Measurements from ENCODE around the gene PIP5K1B. TPM values are rescaled to one million over a fixed set of nuclear protein-coding genes. Genes with fewer than 3 reads are reported as not detected.

PIP5K1B gene
- total RNA-seq, 6 donors from 2014 or later = 22.4 to 76.8 (median 47.2) TPM

GRCh38 chr9:68717552-68718443 lies 12.8 kb downstream of the PIP5K1B start:
- H3K27me3 ChIP-seq = no peaks in the 10 kb centered on the region
- 75 to 77% methylated on average over 2 of the region's 2 CpGs for WGBS, 2 donors

GRCh38 chr9:68719847-68720246 lies 14.8 kb downstream of the PIP5K1B start:
- no peak for ATAC-seq (ENCODE audit: low FRiP score in 2 of 2)
- 23 to 28% methylated on average over 2 of the region's 2 CpGs for WGBS, 2 donors
- no peaks in the 10 kb centered on the region for H3K9me3 ChIP-seq

More at GRCh38 chr9:68717552-68718443, 12.8 kb downstream of the PIP5K1B start:
- Histone ChIP-seq H3K4me1 (peaks cover 0 to 36% (median 17%) of the 10 kb centered on the region in 4 donors), H3K4me3 (no peak overlapping the region), H3K27ac (no peak overlapping the region), H3K36me3 (no peaks in the 10 kb centered on the region), H3K9me3 (no peaks in the 10 kb centered on the region)
- TF ChIP-seq EP300 (IDR thresholded peaks at IDR 0.05) = no peak
- ATAC-seq (ENCODE audit: low FRiP score in 2 of 2) = no peak
- DNase-seq = no peak

GRCh38 chr9:68720656-68721313 lies 15.7 kb downstream of the PIP5K1B start:
- TF ChIP-seq EP300 (IDR thresholded peaks at IDR 0.05) (no peak), POLR2A (IDR thresholded peaks at IDR 0.05) (no peak), POLR2AphosphoS5 (IDR thresholded peaks at IDR 0.05) (no peak)
- TF ChIP-seq, protein P1, sequence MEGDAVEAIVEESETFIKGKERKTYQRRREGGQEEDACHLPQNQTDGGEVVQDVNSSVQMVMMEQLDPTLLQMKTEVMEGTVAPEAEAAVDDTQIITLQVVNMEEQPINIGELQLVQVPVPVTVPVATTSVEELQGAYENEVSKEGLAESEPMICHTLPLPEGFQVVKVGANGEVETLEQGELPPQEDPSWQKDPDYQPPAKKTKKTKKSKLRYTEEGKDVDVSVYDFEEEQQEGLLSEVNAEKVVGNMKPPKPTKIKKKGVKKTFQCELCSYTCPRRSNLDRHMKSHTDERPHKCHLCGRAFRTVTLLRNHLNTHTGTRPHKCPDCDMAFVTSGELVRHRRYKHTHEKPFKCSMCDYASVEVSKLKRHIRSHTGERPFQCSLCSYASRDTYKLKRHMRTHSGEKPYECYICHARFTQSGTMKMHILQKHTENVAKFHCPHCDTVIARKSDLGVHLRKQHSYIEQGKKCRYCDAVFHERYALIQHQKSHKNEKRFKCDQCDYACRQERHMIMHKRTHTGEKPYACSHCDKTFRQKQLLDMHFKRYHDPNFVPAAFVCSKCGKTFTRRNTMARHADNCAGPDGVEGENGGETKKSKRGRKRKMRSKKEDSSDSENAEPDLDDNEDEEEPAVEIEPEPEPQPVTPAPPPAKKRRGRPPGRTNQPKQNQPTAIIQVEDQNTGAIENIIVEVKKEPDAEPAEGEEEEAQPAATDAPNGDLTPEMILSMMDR (IDR thresholded peaks at IDR 0.05) = no peak

More at GRCh38 chr9:68719847-68720246, 14.8 kb downstream of the PIP5K1B start:
- H3K27me3 ChIP-seq = no peaks in the 10 kb centered on the region
- peaks cover 0 to 29% (median 15%) of the 10 kb centered on the region in 4 donors for H3K4me1 ChIP-seq
- TF ChIP-seq POLR2A (IDR thresholded peaks at IDR 0.05) (no peak), POLR2AphosphoS5 (IDR thresholded peaks at IDR 0.05) (no peak), EP300 (IDR thresholded peaks at IDR 0.05) (no peak)
- TF ChIP-seq, protein P1 (IDR thresholded peaks at IDR 0.05) = no peak
- DNase-seq = no peak
- no peaks in the 10 kb centered on the region for H3K36me3 ChIP-seq
- H3K27ac ChIP-seq = no peak overlapping the region
- H3K4me3 ChIP-seq = no peak overlapping the region

GRCh38 chr9:68721666-68722330 lies 16.8 kb downstream of the PIP5K1B start:
- H3K4me3 ChIP-seq = no peak overlapping the region
- ATAC-seq (ENCODE audit: low FRiP score in 2 of 2) (no peak), DNase-seq (no peak)
- no peaks in the 10 kb centered on the region for H3K36me3 ChIP-seq
- H3K27me3 ChIP-seq = no peaks in the 10 kb centered on the region
- WGBS, 2 donors = 74 to 79% methylated on average over 8 of the region's 8 CpGs
- H3K27ac ChIP-seq = no peak overlapping the region
- no peaks in the 10 kb centered on the region for H3K9me3 ChIP-seq
- TF ChIP-seq, protein P1 (IDR thresholded peaks at IDR 0.05) = no peak
- TF ChIP-seq POLR2AphosphoS5 (IDR thresholded peaks at IDR 0.05) (no peak), EP300 (IDR thresholded peaks at IDR 0.05) (no peak), POLR2A (IDR thresholded peaks at IDR 0.05) (no peak)
- peaks cover 0 to 21% (median 11%) of the 10 kb centered on the region in 4 donors for H3K4me1 ChIP-seq

More at GRCh38 chr9:68720656-68721313, 15.7 kb downstream of the PIP5K1B start:
- Histone ChIP-seq H3K27ac (no peak overlapping the region), H3K4me1 (peaks cover 0 to 21% (median 11%) of the 10 kb centered on the region in 4 donors), H3K36me3 (no peaks in the 10 kb centered on the region), H3K9me3 (no peaks in the 10 kb centered on the region), H3K27me3 (no peaks in the 10 kb centered on the region), H3K4me3 (no peak overlapping the region)
- no peak for ATAC-seq (ENCODE audit: low FRiP score in 2 of 2)
- 86 to 90% methylated on average over 7 of the region's 7 CpGs for WGBS, 2 donors
- no peak for DNase-seq

DNA sequence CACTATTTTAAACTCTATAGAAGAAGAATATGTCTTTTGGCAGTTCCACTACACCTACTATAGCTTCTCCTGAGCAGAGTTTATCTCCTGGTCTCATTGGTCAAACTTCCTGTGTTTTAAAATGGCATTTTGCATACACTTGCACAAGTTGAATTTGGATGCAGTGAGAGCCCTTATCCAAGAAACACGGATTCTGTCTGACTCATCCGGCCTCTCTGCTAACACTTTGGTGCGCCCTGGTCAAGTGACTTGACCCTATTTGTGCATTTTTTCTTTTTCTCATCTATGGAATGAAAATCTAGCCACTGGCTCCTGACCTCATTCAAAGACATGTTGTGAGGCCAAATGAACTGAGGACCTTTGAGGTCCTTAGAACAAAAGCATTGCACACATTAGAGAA lies 20.0 kb downstream of the PIP5K1B start:
- H3K27ac ChIP-seq = no peak overlapping the region
- ATAC-seq (ENCODE audit: low FRiP score in 2 of 2) = no peak
- DNase-seq = no peak
- no peak overlapping the region for H3K4me3 ChIP-seq
- no peak for TF ChIP-seq EP300 (IDR thresholded peaks at IDR 0.05)
- no peak for TF ChIP-seq POLR2AphosphoS5 (IDR thresholded peaks at IDR 0.05)
- TF ChIP-seq, protein P1 (IDR thresholded peaks at IDR 0.05) = no peak
- no peak for TF ChIP-seq POLR2A (IDR thresholded peaks at IDR 0.05)
- WGBS, 2 donors = 52 to 74% methylated on average over 3 of the region's 3 CpGs
- no peaks in the 10 kb centered on the region for H3K36me3 ChIP-seq
- peaks cover 0 to 14% (median 0%) of the 10 kb centered on the region in 4 donors for H3K4me1 ChIP-seq
- H3K27me3 ChIP-seq = no peaks in the 10 kb centered on the region
- no peaks in the 10 kb centered on the region for H3K9me3 ChIP-seq
